ENCODE data around the gene SLC30A2. TPM values are rescaled to one million over a fixed set of nuclear protein-coding genes. Genes with fewer than 3 reads are reported as not detected.

SLC30A2 gene
- total RNA-seq, 1 experiment from 2014 or later, result not detected

- H3K9ac ChIP-seq (ENCODE audit: low read length), result no peak overlapping the region
- H3K36me3 ChIP-seq (ENCODE audit: control insufficient read depth in 1 of 2, insufficient read depth in 2 of 2, low read length in 2 of 2), result no peaks in the 10 kb centered on the region
- no peak overlapping the region for H2AFZ ChIP-seq (ENCODE audit: low read depth, low read length, poor library complexity, severe bottlenecking)
- H3K4me2 ChIP-seq (ENCODE audit: low read length), result no peak overlapping the region
- CTCF ChIA-PET, result interaction anchor here (2.0 kb wide), 1 partner anchor 108 kb away, joined by 8 read pairs; no protein-coding TSS in a partner anchor
- H3K79me2 ChIP-seq (ENCODE audit: insufficient read depth, low read length), result no peaks in the 10 kb centered on the region
- ATAC-seq (no peak), DNase-seq (ENCODE audit: low read depth, low spot score) (no peak)
- no peak overlapping the region for H3K27ac ChIP-seq (ENCODE audit: low read depth, low read length)
- peaks cover 5 to 7% of the 10 kb centered on the region in 2 experiments; a peak in 3 of 4 replicates for H3K4me1 ChIP-seq (ENCODE audit: control insufficient read depth in 1 of 2, insufficient read depth in 2 of 2, low read length in 2 of 2)
- no peaks in the 10 kb centered on the region for H4K20me1 ChIP-seq (ENCODE audit: insufficient read depth)
- H3K27me3 ChIP-seq (ENCODE audit: insufficient read depth, low read length), result no peaks in the 10 kb centered on the region
- BruUV-seq (replicated peaks), result no TSS peak
- no peak for TF ChIP-seq MAX (IDR thresholded peaks at IDR 0.05)
- TF ChIP-seq CEBPB (IDR thresholded peaks at IDR 0.05; ENCODE audit: low read depth), result no peak
- TF ChIP-seq REST (IDR thresholded peaks at IDR 0.05; ENCODE audit: low read depth), result no peak
- TF ChIP-seq ELF1 (IDR thresholded peaks at IDR 0.05; ENCODE audit: borderline replicate concordance, low read depth), result no peak
- TF ChIP-seq ZFX (IDR thresholded peaks at IDR 0.05), result no peak
- no peak for TF ChIP-seq ZNF274 (IDR thresholded peaks at IDR 0.05; ENCODE audit: low read depth, low read length)
- no peak for TF ChIP-seq SIN3A (IDR thresholded peaks at IDR 0.05; ENCODE audit: low read depth)
- no peak for TF ChIP-seq EZH2 (IDR thresholded peaks at IDR 0.05)
- TF ChIP-seq SRF (IDR thresholded peaks at IDR 0.05; ENCODE audit: low read depth), result no peak
- TF ChIP-seq ATF3 (IDR thresholded peaks at IDR 0.05), result no peak
- TF ChIP-seq JUND (IDR thresholded peaks at IDR 0.05), result no peak
- TF ChIP-seq YY1 (IDR thresholded peaks at IDR 0.05; ENCODE audit: extremely low read depth, insufficient replicate concordance, low read depth, low read length), result no peak
- TF ChIP-seq RAD21 (IDR thresholded peaks at IDR 0.05; ENCODE audit: low read depth), result no peak
- TF ChIP-seq EZH2phosphoT487 (IDR thresholded peaks at IDR 0.05; ENCODE audit: borderline replicate concordance), result no peak
- TF ChIP-seq CBX3 (IDR thresholded peaks at IDR 0.05; ENCODE audit: low read depth), result no peak
- no peak for TF ChIP-seq POLR2A (IDR thresholded peaks at IDR 0.05; ENCODE audit: borderline replicate concordance, extremely low read depth, insufficient read depth, insufficient read length)
- TF ChIP-seq POLR2AphosphoS5 (IDR thresholded peaks at IDR 0.05; ENCODE audit: low read depth, low read length), result no peak
- RAD21 ChIA-PET (ENCODE audit: low non-redundant PET in 1 of 2, low total read pairs in 2 of 2, uncharacterized antibody in 2 of 2, unreplicated experiment in 2 of 2), result no interaction called here
- POLR2A ChIA-PET, result interaction anchor here (0.7 to 1.0 kb wide), 2 partner anchors 98 to 148 kb away, joined by 3 read pairs; partner anchors contain the start of gene STMN1
- H3K9me2 ChIP-seq (ENCODE audit: insufficient read depth), result no peaks in the 10 kb centered on the region
- H3K4me3 ChIP-seq (replicated peaks in 1 of 2; ENCODE audit: low read depth in 1 of 2, low read length in 2 of 2), result no peak overlapping the region
- no peaks in the 10 kb centered on the region for H3K9me3 ChIP-seq (ENCODE audit: control insufficient read depth in 1 of 2, insufficient read depth in 1 of 2, low read depth in 1 of 2, low read length in 2 of 2)
- intact Hi-C loops (cut with micrococcal nuclease), result no loop called here
Measured at GRCh38 chr1:26003262-26003661, 42.7 kb downstream of the SLC30A2 start.
